Measurements from ENCODE around the gene HCK.

HCK gene

GRCh38 chr20:32129863-32130262 lies 77.8 kb downstream of the HCK start:
- 0 out of 2 replicates have a peak, but pooled peaks cover 3% of the 10 kb centered on the region for H3K36me3 ChIP-seq (ENCODE audit: insufficient read depth, low read length)
- no peaks in the 10 kb centered on the region for H3K9me3 ChIP-seq (ENCODE audit: control insufficient read depth, insufficient read depth, low read length)
- H3K4me1 ChIP-seq (ENCODE audit: insufficient read depth, low read length): no peaks in the 10 kb centered on the region
- no peak overlapping the region for H3K9ac ChIP-seq (ENCODE audit: low read depth, low read length)

GRCh38 chr20:32130352-32130751 lies 78.3 kb downstream of the HCK start:
- Histone ChIP-seq H3K4me1 (ENCODE audit: insufficient read depth, low read length) (no peaks in the 10 kb centered on the region), H3K36me3 (ENCODE audit: insufficient read depth, low read length) (no peaks in the 10 kb centered on the region; the same call in 1 of the 2 replicates), H3K9ac (ENCODE audit: low read depth, low read length) (no peak overlapping the region), H3K9me3 (ENCODE audit: control insufficient read depth, insufficient read depth, low read length) (no peaks in the 10 kb centered on the region)

DNA sequence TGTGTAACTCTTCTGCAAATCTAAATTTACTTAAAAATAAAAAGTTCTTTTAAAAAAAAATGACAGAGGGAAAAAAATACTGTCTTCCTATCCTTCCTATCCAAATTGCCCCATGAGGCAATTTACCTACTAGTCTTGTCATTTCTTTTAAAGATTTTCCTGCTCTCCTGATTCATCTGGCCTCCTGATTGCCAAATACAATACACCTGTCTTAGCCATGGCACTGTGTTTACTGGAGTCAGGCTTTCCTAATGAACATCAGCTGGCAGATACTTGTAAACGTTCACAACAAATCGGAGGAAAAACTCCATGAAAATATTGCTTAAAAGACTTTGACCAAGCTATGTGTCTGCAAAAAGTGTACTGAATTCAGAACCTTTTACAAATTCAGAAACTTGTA lies 78.9 kb downstream of the HCK start:
- Histone ChIP-seq H3K9me3 (ENCODE audit: control insufficient read depth, insufficient read depth, low read length) (no peaks in the 10 kb centered on the region), H3K4me1 (ENCODE audit: insufficient read depth, low read length) (no peaks in the 10 kb centered on the region), H3K36me3 (ENCODE audit: insufficient read depth, low read length) (no peaks in the 10 kb centered on the region; the same call in 1 of the 2 replicates), H3K9ac (ENCODE audit: low read depth, low read length) (no peak overlapping the region)

DNA sequence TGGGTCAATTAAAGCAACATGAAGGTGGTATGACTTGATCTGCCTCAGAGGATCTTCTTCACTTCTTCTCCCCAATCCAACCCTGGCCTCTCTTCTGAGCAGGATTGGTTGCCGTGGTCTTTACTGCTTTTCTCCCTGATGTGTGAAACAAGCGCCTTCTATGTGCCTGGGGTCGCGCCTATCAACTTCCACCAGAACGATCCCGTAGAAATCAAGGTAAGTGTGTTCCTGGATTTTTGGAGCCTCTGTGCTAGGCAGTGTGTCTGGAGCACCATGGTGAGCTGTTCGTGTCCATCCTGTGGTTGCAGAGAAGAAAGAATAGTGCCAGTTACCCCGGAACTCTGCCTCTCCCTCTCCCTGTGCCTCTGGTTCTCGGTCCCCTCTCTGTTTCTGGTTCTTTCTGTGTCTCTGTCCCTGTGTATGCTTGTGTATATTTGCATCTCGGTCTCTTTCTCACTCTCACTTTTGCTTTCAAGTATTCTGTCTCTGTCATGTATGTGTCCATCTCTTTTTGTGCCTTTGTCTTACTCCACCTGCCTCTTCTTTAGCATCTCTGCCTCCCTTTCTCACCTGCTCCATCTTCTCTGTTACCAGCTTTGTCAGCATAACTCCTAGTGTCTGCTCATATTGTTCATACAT lies 81.0 kb downstream of the HCK start:
- Histone ChIP-seq H3K9ac (ENCODE audit: low read depth, low read length) (no peak overlapping the region), H3K36me3 (ENCODE audit: insufficient read depth, low read length) (no peaks in the 10 kb centered on the region; the same call in none of the 2 replicates), H3K4me1 (ENCODE audit: insufficient read depth, low read length) (no peaks in the 10 kb centered on the region), H3K9me3 (ENCODE audit: control insufficient read depth, insufficient read depth, low read length) (no peaks in the 10 kb centered on the region)

DNA sequence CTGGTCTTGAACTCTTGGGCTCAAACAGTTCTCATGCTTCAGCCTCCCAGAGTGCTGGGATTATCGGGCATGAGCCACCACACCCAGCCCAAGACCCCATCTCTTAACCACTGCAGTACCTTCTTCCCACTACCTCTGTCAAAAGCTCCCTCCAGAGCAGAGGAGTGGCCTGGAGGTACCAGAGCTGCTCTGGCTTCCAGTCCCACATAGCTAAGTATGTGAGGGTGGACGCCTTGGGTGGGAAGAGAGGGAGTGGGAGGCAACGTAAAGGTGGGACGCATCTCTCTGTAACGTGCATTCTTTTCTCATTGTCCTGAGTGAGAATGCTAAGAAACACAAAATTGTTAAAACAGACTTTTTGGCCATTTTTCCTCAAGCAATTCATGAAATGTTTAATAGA lies 82.0 kb downstream of the HCK start:
- H3K36me3 ChIP-seq (ENCODE audit: insufficient read depth, low read length): no peaks in the 10 kb centered on the region; the same call in none of the 2 replicates
- no peak overlapping the region for H3K9ac ChIP-seq (ENCODE audit: low read depth, low read length)
- H3K9me3 ChIP-seq (ENCODE audit: control insufficient read depth, insufficient read depth, low read length): no peaks in the 10 kb centered on the region
- no peaks in the 10 kb centered on the region for H3K4me1 ChIP-seq (ENCODE audit: insufficient read depth, low read length)

DNA sequence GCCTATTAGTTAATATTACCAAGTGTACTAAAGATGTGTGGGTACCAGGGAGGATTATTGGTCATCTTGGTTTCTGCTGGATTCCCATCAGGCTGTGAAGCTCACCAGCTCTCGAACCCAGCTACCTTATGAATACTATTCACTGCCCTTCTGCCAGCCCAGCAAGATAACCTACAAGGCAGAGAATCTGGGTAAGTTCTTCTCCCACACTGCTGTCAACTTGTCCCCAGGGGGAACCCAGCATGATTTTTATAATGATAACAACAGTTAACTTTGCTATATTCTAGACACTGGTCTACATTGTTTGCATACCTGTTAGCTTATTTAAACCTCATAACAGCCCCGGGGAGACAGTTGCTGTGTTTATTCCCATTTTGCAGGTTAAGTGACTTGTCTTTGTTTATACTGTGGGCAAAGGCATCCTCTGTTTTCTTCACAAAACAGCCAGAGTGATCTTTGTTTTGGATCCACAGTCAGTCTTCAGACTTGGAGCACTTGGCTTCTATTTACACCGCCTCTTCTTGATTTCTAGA lies 84.0 kb downstream of the HCK start:
- Histone ChIP-seq H3K4me1 (ENCODE audit: insufficient read depth, low read length) (no peaks in the 10 kb centered on the region), H3K9ac (ENCODE audit: low read depth, low read length) (no peak overlapping the region), H3K36me3 (ENCODE audit: insufficient read depth, low read length) (peaks cover 7% of the 10 kb centered on the region), H3K9me3 (ENCODE audit: control insufficient read depth, insufficient read depth, low read length) (no peaks in the 10 kb centered on the region)

DNA sequence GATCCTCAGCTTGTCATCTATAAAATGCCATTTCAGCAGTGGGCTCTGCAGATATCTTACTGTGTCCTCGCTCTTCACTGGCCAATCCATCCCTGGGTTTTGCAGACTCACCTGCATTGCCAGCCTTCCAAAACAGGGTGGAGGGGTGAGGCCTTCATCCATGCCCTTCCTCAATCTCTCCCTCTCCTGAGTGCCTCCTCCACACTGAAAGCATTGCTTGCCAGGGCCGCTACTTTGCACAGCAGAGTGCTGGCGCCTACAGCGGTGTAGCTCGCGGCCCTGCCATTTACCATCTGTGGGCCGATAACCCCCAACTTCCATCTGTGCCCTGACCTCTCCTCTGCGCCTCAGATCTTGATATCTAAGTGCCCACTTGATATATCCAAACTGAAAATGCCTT lies 86.9 kb downstream of the HCK start:
- Histone ChIP-seq H3K9me3 (ENCODE audit: control insufficient read depth, insufficient read depth, low read length) (no peaks in the 10 kb centered on the region), H3K36me3 (ENCODE audit: insufficient read depth, low read length) (peaks cover 17% of the 10 kb centered on the region), H3K9ac (ENCODE audit: low read depth, low read length) (no peak overlapping the region), H3K4me1 (ENCODE audit: insufficient read depth, low read length) (no peaks in the 10 kb centered on the region)

GRCh38 chr20:32139947-32140346 lies 87.9 kb downstream of the HCK start:
- no peak overlapping the region for H3K9ac ChIP-seq (ENCODE audit: low read depth, low read length)
- H3K9me3 ChIP-seq (ENCODE audit: control insufficient read depth, insufficient read depth, low read length): no peaks in the 10 kb centered on the region
- H3K36me3 ChIP-seq (ENCODE audit: insufficient read depth, low read length): peaks cover 17% of the 10 kb centered on the region
- H3K4me1 ChIP-seq (ENCODE audit: insufficient read depth, low read length): no peaks in the 10 kb centered on the region

GRCh38 chr20:32140603-32141002 lies 88.6 kb downstream of the HCK start:
- H3K4me1 ChIP-seq (ENCODE audit: insufficient read depth, low read length): no peaks in the 10 kb centered on the region
- H3K9me3 ChIP-seq (ENCODE audit: control insufficient read depth, insufficient read depth, low read length): no peaks in the 10 kb centered on the region
- peaks cover 17% of the 10 kb centered on the region for H3K36me3 ChIP-seq (ENCODE audit: insufficient read depth, low read length)
- H3K9ac ChIP-seq (ENCODE audit: low read depth, low read length): no peak overlapping the region

DNA sequence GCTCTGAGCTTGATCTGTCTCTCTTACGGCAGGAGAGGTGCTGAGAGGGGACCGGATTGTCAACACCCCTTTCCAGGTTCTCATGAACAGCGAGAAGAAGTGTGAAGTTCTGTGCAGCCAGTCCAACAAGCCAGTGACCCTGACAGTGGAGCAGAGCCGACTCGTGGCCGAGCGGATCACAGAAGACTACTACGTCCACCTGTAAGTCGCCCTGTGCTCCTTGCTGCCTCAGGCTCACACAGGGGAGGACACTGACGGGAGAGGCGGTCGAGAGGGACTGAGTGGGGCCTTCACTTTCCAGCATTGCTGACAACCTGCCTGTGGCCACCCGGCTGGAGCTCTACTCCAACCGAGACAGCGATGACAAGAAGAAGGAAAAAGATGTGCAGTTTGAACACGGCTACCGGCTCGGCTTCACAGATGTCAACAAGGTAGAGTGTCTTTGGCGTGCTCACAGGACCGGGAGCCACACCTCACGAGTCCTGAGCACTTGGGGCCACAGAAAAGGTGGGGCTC lies 89.5 kb downstream of the HCK start:
- Histone ChIP-seq H3K9me3 (ENCODE audit: control insufficient read depth, insufficient read depth, low read length) (no peaks in the 10 kb centered on the region), H3K4me1 (ENCODE audit: insufficient read depth, low read length) (no peaks in the 10 kb centered on the region), H3K9ac (ENCODE audit: low read depth, low read length) (no peak overlapping the region), H3K36me3 (ENCODE audit: insufficient read depth, low read length) (peaks cover 17% of the 10 kb centered on the region)

- Histone ChIP-seq H3K9me3 (ENCODE audit: control insufficient read depth, insufficient read depth, low read length) (no peaks in the 10 kb centered on the region), H3K36me3 (ENCODE audit: insufficient read depth, low read length) (peaks cover 17% of the 10 kb centered on the region), H3K4me1 (ENCODE audit: insufficient read depth, low read length) (no peaks in the 10 kb centered on the region), H3K9ac (ENCODE audit: low read depth, low read length) (no peak overlapping the region)
Measured at GRCh38 chr20:32142088-32142487, 90.0 kb downstream of the HCK start.

DNA sequence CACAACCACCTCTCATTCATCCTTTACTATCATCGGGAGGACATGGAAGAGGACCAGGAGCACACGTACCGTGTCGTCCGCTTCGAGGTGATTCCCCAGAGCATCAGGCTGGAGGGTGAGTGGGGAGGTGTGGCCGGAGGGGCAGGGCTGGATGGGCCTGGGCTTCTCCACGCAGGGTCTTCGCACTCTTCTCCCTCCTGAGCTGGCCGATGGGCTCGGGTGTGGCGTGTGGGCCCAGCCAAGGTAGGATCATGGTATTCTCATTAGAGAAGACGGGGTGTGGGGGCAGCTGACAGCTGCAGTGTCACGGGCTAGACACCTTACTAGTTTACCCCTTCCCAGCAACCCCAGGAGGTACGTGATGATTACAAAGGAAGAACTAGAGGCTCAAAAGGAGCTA lies 90.9 kb downstream of the HCK start:
- Histone ChIP-seq H3K9me3 (ENCODE audit: control insufficient read depth, insufficient read depth, low read length) (no peaks in the 10 kb centered on the region), H3K9ac (ENCODE audit: low read depth, low read length) (no peak overlapping the region), H3K4me1 (ENCODE audit: insufficient read depth, low read length) (no peaks in the 10 kb centered on the region), H3K36me3 (ENCODE audit: insufficient read depth, low read length) (peaks cover 17% of the 10 kb centered on the region)

- Histone ChIP-seq H3K36me3 (ENCODE audit: insufficient read depth, low read length) (peaks cover 20% of the 10 kb centered on the region), H3K9me3 (ENCODE audit: control insufficient read depth, insufficient read depth, low read length) (no peaks in the 10 kb centered on the region), H3K9ac (ENCODE audit: low read depth, low read length) (no peak overlapping the region), H3K4me1 (ENCODE audit: insufficient read depth, low read length) (no peaks in the 10 kb centered on the region)
Measured at GRCh38 chr20:32144898-32145662, 93.0 kb downstream of the HCK start.

GRCh38 chr20:32149566-32150170 lies 97.6 kb downstream of the HCK start:
- Histone ChIP-seq H3K9me3 (ENCODE audit: control insufficient read depth, insufficient read depth, low read length) (no peaks in the 10 kb centered on the region), H3K36me3 (ENCODE audit: insufficient read depth, low read length) (peaks cover 19% of the 10 kb centered on the region), H3K4me1 (ENCODE audit: insufficient read depth, low read length) (no peaks in the 10 kb centered on the region; the same call in 1 of the 2 replicates), H3K9ac (ENCODE audit: low read depth, low read length) (no peak overlapping the region)
